HepG2 (cell line): ENCODE results near the gene CD24. TPM values are rescaled to one million over a fixed set of nuclear protein-coding genes. Genes with fewer than 3 reads are reported as not detected.

Experiments
- CEBPG ChIP-seq: IDR thresholded peaks from 2 replicates; pipeline ENCODE4 v1.6.1; 2016
- EZH2 ChIP-seq: conservative IDR thresholded peaks from 2 replicates; pipeline ENCODE4 v1.6.1; 2012; ENCODE audit warnings: mild to moderate bottlenecking, low read depth, low read length, moderate library complexity
- FOXP1 ChIP-seq, 2 experiments: fragments of 450-650 bp in 1 of 2; IDR thresholded peaks; 2 replicates each; pipeline ENCODE4 v1.6.1; 2017 to 2018; ENCODE audit warnings: antibody characterized with exemption in 1 of 2
- HOXA5 ChIP-seq: sonication (generic); formaldehyde crosslinking; IDR thresholded peaks from 2 replicates; pipeline ENCODE4 v1.4.0; 2020; ENCODE audit warnings: missing genetic modification reagents
- ISL2 ChIP-seq: sonication (generic); formaldehyde crosslinking; IDR thresholded peaks from 2 replicates; pipeline ENCODE4 v1.5.0; 2020; ENCODE audit warnings: missing genetic modification reagents
- KMT2A ChIP-seq: sonication (generic); formaldehyde crosslinking; IDR thresholded peaks from 2 replicates; pipeline ENCODE4 v1.4.0; 2020; ENCODE audit warnings: missing genetic modification reagents
- MTF2 ChIP-seq: sonication (generic); formaldehyde crosslinking; IDR thresholded peaks from 2 replicates; pipeline ENCODE4 v1.5.0; 2020; ENCODE audit warnings: missing genetic modification reagents, borderline replicate concordance
- NFATC3 ChIP-seq: sonication (generic); formaldehyde crosslinking; IDR thresholded peaks from 2 replicates; pipeline ENCODE4 v1.5.1; 2020; ENCODE audit warnings: mild to moderate bottlenecking, missing genetic modification reagents
- NFE2 ChIP-seq: sonication (generic); formaldehyde crosslinking; IDR thresholded peaks from 2 replicates; pipeline ENCODE4 v1.4.0; 2020; ENCODE audit warnings: missing genetic modification reagents
- RARA ChIP-seq: IDR thresholded peaks from 2 replicates; pipeline ENCODE4 v1.6.1; 2016; ENCODE audit warnings: missing genetic modification reagents, missing compliant biosample characterization
- SETDB1 ChIP-seq: sonication (generic); formaldehyde crosslinking; IDR thresholded peaks from 2 replicates; pipeline ENCODE4 v1.5.1; 2020; ENCODE audit warnings: missing genetic modification reagents, mild to moderate bottlenecking, borderline replicate concordance
- SMAD9 ChIP-seq: sonication (generic); formaldehyde crosslinking; IDR thresholded peaks from 2 replicates; pipeline ENCODE4 v1.5.1; 2020; ENCODE audit warnings: mild to moderate bottlenecking, missing genetic modification reagents
- SOX13 ChIP-seq, 3 experiments: fragments of 450-650 bp in 1 of 3; sonication (generic) in 1 of 3; formaldehyde crosslinking in 1 of 3; IDR thresholded peaks in 2 of 3; conservative IDR thresholded peaks in 1 of 3; 2 replicates each; pipeline versions ENCODE4 v1.5.0 to v1.6.1; 2016 to 2020; ENCODE audit warnings: antibody characterized with exemption in 1 of 3, mild to moderate bottlenecking in 1 of 3, missing compliant biosample characterization in 1 of 3, missing genetic modification reagents in 1 of 3, moderate library complexity in 1 of 3
- TAF15 ChIP-seq: fragments of 200-400 bp; formaldehyde crosslinking; IDR thresholded peaks from one replicate; pipeline ENCODE4 v1.6.1; 2018; ENCODE audit warnings: mild to moderate bottlenecking, low read depth, low read length; ENCODE audit not compliant: poor library complexity, severe bottlenecking
- ZC3H13 ChIP-seq: sonication (generic); formaldehyde crosslinking; IDR thresholded peaks from 2 replicates; pipeline ENCODE4 v1.8.1; 2023; ENCODE audit warnings: mild to moderate bottlenecking, missing genetic modification reagents, moderate library complexity
- ZNF317 ChIP-seq: sonication (generic); formaldehyde crosslinking; IDR thresholded peaks from 2 replicates; pipeline ENCODE4 v1.5.0; 2020; ENCODE audit warnings: mild to moderate bottlenecking, missing genetic modification reagents
- ZSCAN29 ChIP-seq: sonication (generic); formaldehyde crosslinking; conservative IDR thresholded peaks from 2 replicates; pipeline ENCODE4 v1.4.0; 2020; ENCODE audit warnings: mild to moderate bottlenecking, missing genetic modification reagents
- ZSCAN9 ChIP-seq: IDR thresholded peaks from 2 replicates; pipeline ENCODE4 v1.6.1; 2016; ENCODE audit warnings: borderline replicate concordance
- polyA plus RNA-seq, 8 experiments: library from polyadenylated mRNA; depleted of rRNA in 3 of 8; stranded (reverse) in 7 of 8; unstranded in 1 of 8; fragments of >200 nt; fragmentation: Illumina TruSeq in 4 of 8; extraction: Trizol in 4 of 8; gene quantifications; 2 replicates each; pipeline versions ENCODE4 v1.2.1 to v1.2.3, GENCODE V29; 2011 to 2016; ENCODE audit warnings: low read depth in 4 of 8, missing spikeins in 1 of 8, mixed read lengths in 1 of 8; ENCODE audit not compliant: insufficient read depth in 1 of 8
- total RNA-seq, 5 experiments: library from RNA; depleted of rRNA; stranded (reverse); fragments of >200 nt; fragmentation: Illumina TruSeq; extraction: Trizol; gene quantifications; 2 replicates each; pipeline ENCODE4 v1.2.3, GENCODE V29; 2016; ENCODE audit warnings: low read depth in 1 of 5
- TF ChIP-seq, protein P1 (sequence below): sonication (generic); formaldehyde crosslinking; IDR thresholded peaks from 2 replicates; pipeline ENCODE4 v1.5.1; 2020; ENCODE audit warnings: mild to moderate bottlenecking, missing genetic modification reagents
- TF ChIP-seq, protein P2 (sequence below), 2 experiments: fragments of 450-650 bp in 1 of 2; sonication (generic) in 1 of 2; formaldehyde crosslinking; IDR thresholded peaks; 2 replicates each; pipeline versions ENCODE4 v1.5.0 to v1.8.0; 2020 to 2022; ENCODE audit warnings: mild to moderate bottlenecking in 1 of 2, missing genetic modification reagents in 1 of 2
- TF ChIP-seq, protein P3 (sequence below): sonication (generic); formaldehyde crosslinking; IDR thresholded peaks from 2 replicates; pipeline ENCODE4; 2020; ENCODE audit warnings: missing genetic modification reagents, mild to moderate bottlenecking, borderline replicate concordance
- TF ChIP-seq, protein P4 (sequence below): sonication (generic); formaldehyde crosslinking; IDR thresholded peaks from 2 replicates; pipeline ENCODE4 v1.4.0; 2020; ENCODE audit warnings: missing genetic modification reagents

The CD24 gene
- total and polyA plus RNA-seq, 2 of the 13 experiments (the other 11 are each of a cell fraction or from before 2014, with no cell fraction given) = 11.3 to 30.5 TPM

DNA sequence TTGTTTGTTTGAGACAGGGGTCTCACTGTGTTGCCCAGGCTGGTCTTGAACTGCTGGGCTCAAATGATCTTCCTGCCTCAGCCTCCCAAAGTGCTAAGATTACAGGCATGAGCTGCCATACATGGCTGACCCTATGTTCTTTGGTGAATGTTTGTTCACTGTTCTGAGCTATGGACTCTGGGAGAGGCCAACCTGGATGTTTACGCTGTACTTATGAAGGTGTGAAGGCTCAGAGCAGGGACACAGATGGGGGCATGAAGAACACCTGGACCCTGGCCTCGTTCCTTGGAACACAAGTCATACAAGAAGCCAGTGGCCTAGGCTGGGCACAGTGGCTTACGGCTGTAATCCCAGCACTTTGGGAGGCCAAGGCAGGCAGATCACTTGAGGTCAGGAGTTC lies 21.1 kb upstream of the CD24 start (continued):
- no peak for TF ChIP-seq TAF15
- no peak for TF ChIP-seq ZNF317 (CRISPR knock-in tag)
- no peak for TF ChIP-seq EZH2
- no peak for TF ChIP-seq ISL2
- no peak for TF ChIP-seq KMT2A (CRISPR knock-in tag)
- no peak for TF ChIP-seq NFATC3 (CRISPR knock-in tag)
- TF ChIP-seq, protein P1, sequence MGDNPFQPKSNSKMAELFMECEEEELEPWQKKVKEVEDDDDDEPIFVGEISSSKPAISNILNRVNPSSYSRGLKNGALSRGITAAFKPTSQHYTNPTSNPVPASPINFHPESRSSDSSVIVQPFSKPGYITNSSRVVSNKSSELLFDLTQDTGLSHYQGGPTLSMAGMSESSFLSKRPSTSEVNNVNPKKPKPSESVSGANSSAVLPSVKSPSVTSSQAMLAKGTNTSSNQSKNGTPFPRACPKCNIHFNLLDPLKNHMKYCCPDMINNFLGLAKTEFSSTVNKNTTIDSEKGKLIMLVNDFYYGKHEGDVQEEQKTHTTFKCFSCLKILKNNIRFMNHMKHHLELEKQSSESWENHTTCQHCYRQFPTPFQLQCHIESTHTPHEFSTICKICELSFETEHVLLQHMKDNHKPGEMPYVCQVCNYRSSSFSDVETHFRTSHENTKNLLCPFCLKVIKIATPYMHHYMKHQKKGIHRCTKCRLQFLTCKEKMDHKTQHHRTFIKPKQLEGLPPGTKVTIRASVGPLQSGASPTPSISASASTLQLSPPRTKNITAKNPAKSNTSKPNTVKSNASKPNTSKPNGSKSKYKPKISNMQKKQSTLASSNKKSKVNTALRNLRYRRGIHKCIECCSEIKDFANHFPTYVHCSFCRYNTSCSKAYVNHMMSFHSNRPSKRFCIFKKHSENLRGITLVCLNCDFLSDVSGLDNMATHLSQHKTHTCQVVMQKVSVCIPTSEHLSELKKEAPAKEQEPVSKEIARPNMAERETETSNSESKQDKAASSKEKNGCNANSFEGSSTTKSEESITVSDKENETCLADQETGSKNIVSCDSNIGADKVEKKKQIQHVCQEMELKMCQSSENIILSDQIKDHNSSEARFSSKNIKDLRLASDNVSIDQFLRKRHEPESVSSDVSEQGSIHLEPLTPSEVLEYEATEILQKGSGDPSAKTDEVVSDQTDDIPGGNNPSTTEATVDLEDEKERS (CRISPR knock-in tag) = 0 out of 2 replicates have a peak, but pooled peaks have one; percentile 21
- no peak for TF ChIP-seq SOX13 (IDR thresholded peaks at IDR 0.05)
- peak in 1 of 2 experiments; percentile 48; a peak in 1 of 4 replicates for TF ChIP-seq SOX13 (CRISPR knock-in tag; conservative IDR thresholded peaks at IDR 0.05 in 1 of 2, IDR thresholded peaks at IDR 0.05 in 1 of 2)
- no peak for TF ChIP-seq CEBPG (CRISPR knock-in tag)
- TF ChIP-seq, protein P2, sequence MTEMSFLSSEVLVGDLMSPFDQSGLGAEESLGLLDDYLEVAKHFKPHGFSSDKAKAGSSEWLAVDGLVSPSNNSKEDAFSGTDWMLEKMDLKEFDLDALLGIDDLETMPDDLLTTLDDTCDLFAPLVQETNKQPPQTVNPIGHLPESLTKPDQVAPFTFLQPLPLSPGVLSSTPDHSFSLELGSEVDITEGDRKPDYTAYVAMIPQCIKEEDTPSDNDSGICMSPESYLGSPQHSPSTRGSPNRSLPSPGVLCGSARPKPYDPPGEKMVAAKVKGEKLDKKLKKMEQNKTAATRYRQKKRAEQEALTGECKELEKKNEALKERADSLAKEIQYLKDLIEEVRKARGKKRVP (CRISPR knock-in tag; IDR thresholded peaks at IDR 0.05) = no peak
- TF ChIP-seq SMAD9 (CRISPR knock-in tag) = no peak
- TF ChIP-seq FOXP1 (IDR thresholded peaks at IDR 0.05) = no peak
- peak; percentile 79 for TF ChIP-seq FOXP1 (CRISPR knock-in tag; IDR thresholded peaks at IDR 0.05)
- TF ChIP-seq, protein P3, sequence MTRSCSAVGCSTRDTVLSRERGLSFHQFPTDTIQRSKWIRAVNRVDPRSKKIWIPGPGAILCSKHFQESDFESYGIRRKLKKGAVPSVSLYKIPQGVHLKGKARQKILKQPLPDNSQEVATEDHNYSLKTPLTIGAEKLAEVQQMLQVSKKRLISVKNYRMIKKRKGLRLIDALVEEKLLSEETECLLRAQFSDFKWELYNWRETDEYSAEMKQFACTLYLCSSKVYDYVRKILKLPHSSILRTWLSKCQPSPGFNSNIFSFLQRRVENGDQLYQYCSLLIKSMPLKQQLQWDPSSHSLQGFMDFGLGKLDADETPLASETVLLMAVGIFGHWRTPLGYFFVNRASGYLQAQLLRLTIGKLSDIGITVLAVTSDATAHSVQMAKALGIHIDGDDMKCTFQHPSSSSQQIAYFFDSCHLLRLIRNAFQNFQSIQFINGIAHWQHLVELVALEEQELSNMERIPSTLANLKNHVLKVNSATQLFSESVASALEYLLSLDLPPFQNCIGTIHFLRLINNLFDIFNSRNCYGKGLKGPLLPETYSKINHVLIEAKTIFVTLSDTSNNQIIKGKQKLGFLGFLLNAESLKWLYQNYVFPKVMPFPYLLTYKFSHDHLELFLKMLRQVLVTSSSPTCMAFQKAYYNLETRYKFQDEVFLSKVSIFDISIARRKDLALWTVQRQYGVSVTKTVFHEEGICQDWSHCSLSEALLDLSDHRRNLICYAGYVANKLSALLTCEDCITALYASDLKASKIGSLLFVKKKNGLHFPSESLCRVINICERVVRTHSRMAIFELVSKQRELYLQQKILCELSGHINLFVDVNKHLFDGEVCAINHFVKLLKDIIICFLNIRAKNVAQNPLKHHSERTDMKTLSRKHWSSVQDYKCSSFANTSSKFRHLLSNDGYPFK (CRISPR knock-in tag) = peak; percentile 31; the same call in 1 of the 2 replicates
- TF ChIP-seq, protein P4, sequence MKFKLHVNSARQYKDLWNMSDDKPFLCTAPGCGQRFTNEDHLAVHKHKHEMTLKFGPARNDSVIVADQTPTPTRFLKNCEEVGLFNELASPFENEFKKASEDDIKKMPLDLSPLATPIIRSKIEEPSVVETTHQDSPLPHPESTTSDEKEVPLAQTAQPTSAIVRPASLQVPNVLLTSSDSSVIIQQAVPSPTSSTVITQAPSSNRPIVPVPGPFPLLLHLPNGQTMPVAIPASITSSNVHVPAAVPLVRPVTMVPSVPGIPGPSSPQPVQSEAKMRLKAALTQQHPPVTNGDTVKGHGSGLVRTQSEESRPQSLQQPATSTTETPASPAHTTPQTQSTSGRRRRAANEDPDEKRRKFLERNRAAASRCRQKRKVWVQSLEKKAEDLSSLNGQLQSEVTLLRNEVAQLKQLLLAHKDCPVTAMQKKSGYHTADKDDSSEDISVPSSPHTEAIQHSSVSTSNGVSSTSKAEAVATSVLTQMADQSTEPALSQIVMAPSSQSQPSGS (CRISPR knock-in tag) = no peak
- TF ChIP-seq SETDB1 (CRISPR knock-in tag) = no peak
- peak; percentile 57; the same call in 1 of the 2 replicates for TF ChIP-seq RARA (CRISPR knock-in tag)
- TF ChIP-seq HOXA5 (CRISPR knock-in tag) = no peak
- TF ChIP-seq NFE2 (CRISPR knock-in tag) = no peak
- no peak for TF ChIP-seq ZSCAN9 (CRISPR knock-in tag)
- no peak for TF ChIP-seq ZSCAN29
- TF ChIP-seq ZC3H13 = no peak
- no peak for TF ChIP-seq MTF2 (CRISPR knock-in tag)
